GM08714 (cell line): ENCODE measurements around the gene HSBP1L1.

Experiments
- H3K4me3 ChIP-seq: fragments of 200-500 bp; sonication (Bioruptor generic); 2 replicates; pipeline ENCODE4 v1.5.1; 2014; ENCODE audit warnings: mild to moderate bottlenecking, low read length, inconsistent platforms
- ZNF274 ChIP-seq: IDR thresholded peaks from 2 replicates; pipeline ENCODE4 v1.6.1; 2012; ENCODE audit warnings: mild to moderate bottlenecking, low read depth, low read length

HSBP1L1 gene

GRCh38 chr18:79945118-79946042 is 19.1 kb upstream of the HSBP1L1 start:
- no peak overlapping the region for H3K4me3 ChIP-seq
- TF ChIP-seq ZNF274 = no peak

GRCh38 chr18:79947054-79947755 is 17.2 kb upstream of the HSBP1L1 start:
- TF ChIP-seq ZNF274 = no peak
- H3K4me3 ChIP-seq = no peak overlapping the region

GRCh38 chr18:79947881-79948610 is 16.4 kb upstream of the HSBP1L1 start:
- no peak overlapping the region for H3K4me3 ChIP-seq
- TF ChIP-seq ZNF274 = no peak

GRCh38 chr18:79948719-79949411 is 15.6 kb upstream of the HSBP1L1 start:
- no peak overlapping the region for H3K4me3 ChIP-seq
- TF ChIP-seq ZNF274 = no peak

GRCh38 chr18:79949697-79950487 is 14.6 kb upstream of the HSBP1L1 start:
- TF ChIP-seq ZNF274 = no peak

GRCh38 chr18:79950515-79951341 is 13.7 kb upstream of the HSBP1L1 start:
- no peak for TF ChIP-seq ZNF274
- peak overlapping the region; percentile 87 for H3K4me3 ChIP-seq

More at GRCh38 chr18:79949697-79950487, 14.6 kb upstream of the HSBP1L1 start:
- peak overlapping the region; percentile 87 for H3K4me3 ChIP-seq

- TF ChIP-seq ZNF274 = no peak
- H3K4me3 ChIP-seq = peak within 1 kb of the TSS; percentile 87
Observed at GRCh38 chr18:79951545-79952455, 12.6 kb upstream of the HSBP1L1 start, which contains the start of gene SLC66A2. Gene SLC66A2 (minus strand): TSS chr18:79951653. CDS start chr18:79950926, 727 bp downstream.

- peak overlapping the region; percentile 69; the same call in 1 of the 2 replicates for H3K4me3 ChIP-seq
- no peak for TF ChIP-seq ZNF274
Observed at GRCh38 chr18:79952456-79952995, 11.9 kb upstream of the HSBP1L1 start.

GRCh38 chr18:79952996-79953559 is 11.4 kb upstream of the HSBP1L1 start:
- H3K4me3 ChIP-seq = no peak overlapping the region
- no peak for TF ChIP-seq ZNF274

GRCh38 chr18:79953971-79954651 is 10.3 kb upstream of the HSBP1L1 start:
- H3K4me3 ChIP-seq = no peak overlapping the region
- TF ChIP-seq ZNF274 = no peak
